ENCODE measurements around the gene SNRK. TPM values are rescaled to one million over a fixed set of nuclear protein-coding genes. Genes with fewer than 3 reads are reported as not detected.

The SNRK gene
- total and polyA plus RNA-seq, 2 donors (not counting 3 experiments of a cell fraction or from before 2014, with no cell fraction given), result 43.3 to 99.9 TPM

- ChIA-PET CTCF (interaction anchor here (0.9 to 4.4 kb wide), 5 partner anchors 9 to 145 kb away, joined by 3 to 19 read pairs (median 4); no protein-coding TSS in a partner anchor), POLR2A (interaction anchor here (0.6 to 1.2 kb wide), 2 partner anchors 11 to 267 kb away, joined by 4 read pairs; no protein-coding TSS in a partner anchor)
- BruUV-seq (replicated peaks), result no TSS peak
- Histone ChIP-seq H3K79me2 (ENCODE audit: control insufficient read depth, insufficient read depth, low read length) (peaks cover 100% of the 10 kb centered on the region), H3K9me1 (replicated peaks; ENCODE audit: control insufficient read depth, extremely low read depth, insufficient read depth, low read length) (no peaks in the 10 kb centered on the region), H3K9ac (replicated peaks; ENCODE audit: extremely low read depth, insufficient read depth, low read length) (no peak overlapping the region), H3K27me3 (ENCODE audit: control insufficient read depth in 2 of 2, insufficient read depth in 2 of 2, low read length in 2 of 2) (no peaks in the 10 kb centered on the region), H3K4me3 (replicated peaks in 1 of 3; ENCODE audit: insufficient read depth in 1 of 3, low read depth in 1 of 3, low read length in 3 of 3) (no peak overlapping the region), H4K20me1 (replicated peaks; ENCODE audit: control insufficient read depth, extremely low read depth, insufficient read depth, low read length) (peaks cover 23% of the 10 kb centered on the region), H3K4me2 (ENCODE audit: insufficient read depth, low read length) (no peak overlapping the region), H3K36me3 (ENCODE audit: control insufficient read depth in 2 of 2, extremely low read depth in 1 of 2, insufficient read depth in 2 of 2, low read length in 2 of 2) (peaks cover 19 to 48% of the 10 kb centered on the region in 2 experiments), H3K9me3 (replicated peaks; ENCODE audit: control insufficient read depth, insufficient read depth, low read length) (no peaks in the 10 kb centered on the region), H3K27ac (ENCODE audit: insufficient read depth, low read depth, low read length) (no peak overlapping the region), H3K4me1 (ENCODE audit: control insufficient read depth, extremely low read depth, insufficient read depth, low read length) (no peaks in the 10 kb centered on the region), H2AFZ (ENCODE audit: low read depth, low read length) (no peak overlapping the region)
- dilution Hi-C loops (cut with MboI; ENCODE audit: extremely low pct_ligation_motif_present, low sequenced_read_pairs), result no loop called here
- TF ChIP-seq POLR2A (IDR thresholded peaks at IDR 0.05; ENCODE audit: low read depth, low read length) (no peak), MAX (IDR thresholded peaks at IDR 0.05; ENCODE audit: insufficient read depth, insufficient read length) (no peak), MYC (IDR thresholded peaks at IDR 0.05; ENCODE audit: low read depth, low read length) (no peak), EZH2 (IDR thresholded peaks at IDR 0.05; ENCODE audit: borderline replicate concordance, low read depth, low read length, severe bottlenecking) (no peak), JUN (IDR thresholded peaks at IDR 0.05; ENCODE audit: borderline replicate concordance, insufficient read depth, insufficient read length, low read depth) (no peak), GATA2 (IDR thresholded peaks at IDR 0.05; ENCODE audit: insufficient read depth, insufficient read length, low read depth, low read length) (no peak), FOS (IDR thresholded peaks at IDR 0.05; ENCODE audit: borderline replicate concordance, insufficient read depth, low read length) (no peak), CTCF (IDR thresholded peaks at IDR 0.05; ENCODE audit: extremely low read depth in 1 of 2, insufficient read depth in 1 of 2, low read depth in 1 of 2, low read length in 2 of 2) (no peak), POLR2AphosphoS5 (IDR thresholded peaks at IDR 0.05; ENCODE audit: insufficient read depth, low read depth, low read length) (no peak)
- intact Hi-C loops (cut with micrococcal nuclease), result no loop called here
- no peak for DNase-seq (ENCODE audit: low read depth, low spot score)
- no peak for FAIRE-seq
Measured at GRCh38 chr3:43307649-43308048, 21.3 kb downstream of the SNRK start.

Measured in endothelial cell of umbilical vein (primary cell).